PC-3 (cell line): ENCODE results near the gene CSNK2A1. TPM values are rescaled to one million over a fixed set of nuclear protein-coding genes. Genes with fewer than 3 reads are reported as not detected.

ENCODE experiments used
- ATAC-seq: fragments of 200-7000 bp; cut with Tn5 transposase; 2 replicates; pipeline ENCODE4 v1.9.1; 2020; ENCODE audit warnings: mild to moderate bottlenecking, moderate library complexity
- BruUV-seq: library from RNA; stranded (reverse); fragments of 400-500 nt; replicated peaks from 2 replicates; lab custom pipeline; 2021; lab: Mats Ljungman, UMichigan
- CTCF ChIA-PET: fragments of 300-600 bp; sonication (Branson Sonifier 250); formaldehyde crosslinking; loops from one replicate; lab custom pipeline; 2022; ENCODE audit warnings: antibody characterized with exemption; lab: Charles Lee
- POLR2A ChIA-PET: fragments of 300-600 bp; sonication (Branson Sonifier 250); formaldehyde crosslinking; loops from one replicate; lab custom pipeline; 2022; ENCODE audit warnings: antibody characterized with exemption; ENCODE audit not compliant: unreplicated experiment; lab: Charles Lee
- DNase-seq: peaks from one replicate; pipeline ENCODE4 v3.0.0-alpha.2; 2015
- H2AFZ ChIP-seq: fragments of 300-600 bp; sonication (generic); 2 replicates; pipeline ENCODE4 v1.6.0; 2016; ENCODE audit warnings: antibody characterized with exemption, low read length
- H3F3A ChIP-seq: fragments of 300-600 bp; sonication (generic); one replicate; pipeline ENCODE4 v1.6.0; 2017; ENCODE audit warnings: antibody characterized with exemption, low read length, control low read depth, mild to moderate bottlenecking; ENCODE audit not compliant: unreplicated experiment
- H3K27ac ChIP-seq: fragments of 300-600 bp; sonication (generic); 2 replicates; pipeline ENCODE4 v1.5.1; 2016; ENCODE audit warnings: mild to moderate bottlenecking, low read length
- H3K27me3 ChIP-seq: fragments of 300-600 bp; sonication (generic); 2 replicates; pipeline ENCODE4 v1.6.1; 2016; ENCODE audit warnings: low read length, mixed read lengths
- H3K36me3 ChIP-seq: fragments of 300-600 bp; sonication (generic); 2 replicates; pipeline ENCODE4 v1.6.1; 2016; ENCODE audit warnings: low read depth, mixed run types, low read length, mixed read lengths
- H3K4me1 ChIP-seq: fragments of 300-600 bp; sonication (generic); 2 replicates; pipeline ENCODE4 v1.5.1; 2016; ENCODE audit warnings: low read length; ENCODE audit not compliant: insufficient read depth
- H3K4me2 ChIP-seq: fragments of 300-600 bp; sonication (generic); 2 replicates; pipeline ENCODE4 v1.6.0; 2016; ENCODE audit warnings: low read length
- H3K4me3 ChIP-seq: fragments of 300-600 bp; sonication (generic); 2 replicates; pipeline ENCODE4 v1.5.1; 2016; ENCODE audit warnings: mild to moderate bottlenecking, low read length, mixed read lengths
- H3K79me2 ChIP-seq: fragments of 300-600 bp; sonication (generic); 2 replicates; pipeline ENCODE4 v1.6.1; 2017; ENCODE audit warnings: low read length, mixed read lengths
- H3K9ac ChIP-seq: fragments of 300-600 bp; sonication (generic); 2 replicates; pipeline ENCODE4 v1.6.0; 2016; ENCODE audit warnings: mild to moderate bottlenecking, low read length
- H3K9me2 ChIP-seq: fragments of 300-600 bp; sonication (generic); replicated peaks from 2 replicates; pipeline ENCODE4 v1.6.1; 2016; ENCODE audit warnings: mixed run types, low read length, mixed read lengths
- H3K9me3 ChIP-seq: fragments of 300-600 bp; sonication (generic); 2 replicates; pipeline ENCODE4 v1.6.1; 2016; ENCODE audit warnings: low read length, mixed read lengths
- H4K20me1 ChIP-seq: fragments of 300-600 bp; sonication (generic); 2 replicates; pipeline ENCODE4 v1.6.1; 2016; ENCODE audit warnings: low read length, mixed read lengths
- CTCF ChIP-seq: fragments of 300-600 bp; sonication (generic); conservative IDR thresholded peaks from 2 replicates; pipeline ENCODE4 v1.5.1; 2017; ENCODE audit warnings: antibody characterized with exemption, low read depth, mild to moderate bottlenecking, low read length
- EZH2 ChIP-seq: fragments of 300-600 bp; sonication (generic); IDR thresholded peaks from one replicate; pipeline ENCODE4 v1.6.1; 2017; ENCODE audit warnings: antibody characterized with exemption, mild to moderate bottlenecking, low read length; ENCODE audit not compliant: unreplicated experiment
- EZH2phosphoT487 ChIP-seq: fragments of 300-600 bp; sonication (generic); IDR thresholded peaks from 2 replicates; pipeline ENCODE4 v1.6.1; 2018; ENCODE audit warnings: mild to moderate bottlenecking, antibody characterized with exemption, low read length, borderline replicate concordance
- intact Hi-C: fragments of 100-400 bp; cut with micrococcal nuclease; formaldehyde crosslinking; loops from 2 replicates; pipeline ENCODE4 v1.9.0; 2023
- total RNA-seq: library from RNA; depleted of rRNA; stranded (reverse); fragments of >200 nt; gene quantifications from 2 replicates; pipeline ENCODE4 v1.2.3, GENCODE V29; 2014

The CSNK2A1 gene
- total RNA-seq, 1 experiment from 2014 or later: 161 TPM

DNA sequence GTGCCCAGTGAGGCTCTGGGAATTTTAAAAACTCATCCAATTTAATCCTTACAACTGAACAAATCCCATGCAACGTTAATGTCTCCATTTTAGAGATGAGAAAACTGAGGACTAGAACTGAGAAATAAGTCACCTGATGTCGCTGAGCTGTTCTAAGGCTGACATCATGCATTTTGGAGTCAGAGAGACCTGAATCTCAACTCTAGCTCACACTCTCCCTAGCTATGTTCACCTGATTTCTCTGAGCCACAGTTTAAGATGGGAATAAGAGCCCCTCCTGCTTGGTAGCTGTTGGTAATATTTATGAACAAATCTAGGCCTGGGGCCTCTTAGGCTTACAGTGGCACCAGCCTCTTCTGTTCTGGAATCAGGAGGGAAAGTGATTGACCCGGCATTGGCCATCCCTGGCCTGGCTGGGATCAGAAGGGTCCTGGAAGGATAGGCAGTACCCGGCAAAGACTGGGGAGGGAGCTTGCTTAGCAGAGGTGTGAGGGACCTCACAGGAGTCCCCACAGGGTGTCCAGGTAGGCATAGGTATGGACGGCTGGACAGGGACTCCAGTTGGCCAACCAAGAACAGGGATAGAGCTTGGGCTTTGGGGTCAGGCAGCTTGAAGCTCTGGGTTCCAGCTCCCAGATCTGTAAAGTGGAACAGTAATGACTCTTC, 18.8 kb upstream of the CSNK2A1 start:
- no peaks in the 10 kb centered on the region for H3K4me1 ChIP-seq
- no peaks in the 10 kb centered on the region for H3F3A ChIP-seq
- intact Hi-C loops: no loop called here
- ChIA-PET CTCF (interaction anchor here (1.2 to 1.8 kb wide), 2 partner anchors 83 to 177 kb away, joined by 7 to 10 read pairs; no protein-coding TSS in a partner anchor), POLR2A (no interaction called here)
- no peak overlapping the region for H3K9ac ChIP-seq
- H3K79me2 ChIP-seq: no peaks in the 10 kb centered on the region
- H3K27ac ChIP-seq: no peak overlapping the region
- no peak for ATAC-seq
- H3K4me3 ChIP-seq: no peak overlapping the region
- no peak overlapping the region for H3K4me2 ChIP-seq
- TF ChIP-seq EZH2phosphoT487 (no peak), CTCF (no peak), EZH2 (no peak)
- DNase-seq: no peak
- H3K9me2 ChIP-seq: no peaks in the 10 kb centered on the region
- no peaks in the 10 kb centered on the region for H3K27me3 ChIP-seq
- no TSS peak for BruUV-seq
- H4K20me1 ChIP-seq: no peaks in the 10 kb centered on the region
- no peaks in the 10 kb centered on the region for H3K36me3 ChIP-seq
- no peaks in the 10 kb centered on the region for H3K9me3 ChIP-seq
- H2AFZ ChIP-seq: no peak overlapping the region

DNA sequence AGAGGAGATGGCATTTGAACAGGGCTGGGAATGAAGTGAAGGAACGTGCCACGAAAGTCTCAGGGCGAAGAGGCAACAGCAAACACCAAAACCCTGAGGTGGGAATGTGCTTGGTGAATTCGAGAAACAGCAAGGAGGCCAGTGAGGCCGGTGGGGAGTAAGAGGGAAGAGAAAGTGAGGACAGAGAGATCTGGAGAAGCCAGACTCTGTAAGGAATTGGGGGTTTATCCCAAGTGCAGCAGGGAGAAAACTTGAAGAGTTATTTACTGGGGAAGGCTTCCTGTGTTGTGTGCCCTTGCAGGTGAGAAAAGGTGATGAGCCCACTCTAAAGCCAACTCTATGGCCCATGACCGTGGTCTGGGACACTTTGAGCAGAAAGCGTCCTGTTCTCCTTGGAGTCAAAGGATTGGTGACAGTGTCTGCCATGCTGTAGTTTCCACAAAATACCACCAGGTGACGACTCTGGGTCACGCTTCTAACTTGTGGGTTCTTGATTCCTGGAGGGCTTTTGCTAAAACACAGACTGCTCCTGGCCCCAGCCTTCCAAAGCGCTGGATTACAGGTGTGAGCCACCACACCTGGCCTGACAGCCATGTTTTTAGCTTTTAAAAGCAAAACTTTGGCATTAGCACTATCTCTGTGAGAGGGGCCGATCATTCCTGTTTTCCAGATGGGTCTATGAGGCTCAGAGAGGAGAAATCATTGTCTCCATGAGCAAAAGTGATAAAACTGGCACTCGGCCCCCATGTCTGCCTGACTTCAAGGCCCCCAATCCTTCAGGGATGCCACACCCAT, 18.0 kb upstream of the CSNK2A1 start:
- no peaks in the 10 kb centered on the region for H3K36me3 ChIP-seq
- H3K79me2 ChIP-seq: no peaks in the 10 kb centered on the region
- CTCF ChIA-PET: interaction anchor here (0.5 to 1.8 kb wide), 5 partner anchors 84 to 207 kb away, joined by 4 to 10 read pairs (median 8); partner anchors contain the start of gene SLC52A3
- no peak overlapping the region for H3K4me3 ChIP-seq
- H3K9me2 ChIP-seq: no peaks in the 10 kb centered on the region
- no peak overlapping the region for H2AFZ ChIP-seq
- H3F3A ChIP-seq: no peaks in the 10 kb centered on the region
- POLR2A ChIA-PET: no interaction called here
- no peaks in the 10 kb centered on the region for H3K9me3 ChIP-seq
- intact Hi-C loops: loop anchor here (1.0 to 2.0 kb wide), 4 partner anchors 84 to 207 kb away; partner anchors contain the start of gene SLC52A3
- no peak overlapping the region for H3K9ac ChIP-seq
- H4K20me1 ChIP-seq: no peaks in the 10 kb centered on the region
- no TSS peak for BruUV-seq
- no peaks in the 10 kb centered on the region for H3K27me3 ChIP-seq
- DNase-seq (peak; percentile 87), ATAC-seq (peak; percentile 88)
- no peak overlapping the region for H3K27ac ChIP-seq
- no peak for TF ChIP-seq EZH2
- peak; percentile 97 for TF ChIP-seq CTCF
- no peak overlapping the region for H3K4me2 ChIP-seq
- no peaks in the 10 kb centered on the region for H3K4me1 ChIP-seq
